GM21576 (cell line): ENCODE results near the gene LPCAT1.
"Not testable (repeated sequence)": the region's sequence is repeated elsewhere in the genome, so short reads cannot be mapped to it uniquely, and the experiment has no call there.

Experiments
- ATAC-seq: cut with Tn5 transposase; IDR thresholded peaks from one replicate; pipeline ENCODE4 v1.9.1; 2021; ENCODE audit warnings: mild to moderate bottlenecking, moderate library complexity; ENCODE audit not compliant: unreplicated experiment

Gene LPCAT1

DNA sequence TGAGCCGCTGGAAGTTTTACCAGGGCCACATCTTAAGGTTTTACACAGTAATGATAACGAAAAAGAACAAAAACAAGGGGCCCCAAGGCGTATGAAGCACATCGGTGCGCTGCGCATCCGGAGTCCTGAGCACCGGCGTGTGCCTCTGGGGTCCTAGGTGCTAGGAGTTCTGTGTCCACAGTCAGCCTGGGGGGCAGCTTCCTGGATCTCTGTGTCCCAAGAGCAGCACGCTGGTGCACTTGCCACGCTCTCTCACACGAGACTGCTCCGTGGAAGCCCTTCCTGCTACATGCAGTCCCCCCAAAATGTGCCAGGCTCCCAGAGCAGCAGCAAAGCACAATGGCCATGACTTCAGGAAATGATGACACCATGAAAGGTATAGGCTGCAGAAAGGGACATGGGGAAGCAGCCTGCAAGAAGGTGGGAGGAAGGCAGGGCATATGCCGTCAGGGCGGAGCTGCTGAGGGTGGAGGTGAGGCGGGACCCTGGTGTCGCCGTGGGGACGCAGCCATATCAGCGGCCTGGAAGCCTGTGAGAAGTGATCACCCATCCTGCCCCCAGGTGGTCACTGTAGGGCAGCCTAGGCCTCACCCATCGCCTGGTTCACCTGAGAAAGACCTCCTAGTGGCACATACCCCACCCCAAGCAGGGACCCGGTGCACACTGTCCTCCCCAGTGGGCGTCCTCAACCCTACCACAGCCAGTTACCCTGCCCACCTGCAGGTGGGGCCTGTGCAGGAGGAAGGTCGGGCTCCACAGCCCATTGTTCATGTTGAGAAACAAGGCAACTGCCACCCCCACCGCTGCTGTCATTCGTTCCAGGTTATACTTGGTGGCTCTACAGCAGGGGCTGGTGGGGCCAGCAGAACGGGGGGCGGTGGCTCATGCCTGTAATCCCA is 54.9 kb downstream of the LPCAT1 start:
- ATAC-seq: no peak

DNA sequence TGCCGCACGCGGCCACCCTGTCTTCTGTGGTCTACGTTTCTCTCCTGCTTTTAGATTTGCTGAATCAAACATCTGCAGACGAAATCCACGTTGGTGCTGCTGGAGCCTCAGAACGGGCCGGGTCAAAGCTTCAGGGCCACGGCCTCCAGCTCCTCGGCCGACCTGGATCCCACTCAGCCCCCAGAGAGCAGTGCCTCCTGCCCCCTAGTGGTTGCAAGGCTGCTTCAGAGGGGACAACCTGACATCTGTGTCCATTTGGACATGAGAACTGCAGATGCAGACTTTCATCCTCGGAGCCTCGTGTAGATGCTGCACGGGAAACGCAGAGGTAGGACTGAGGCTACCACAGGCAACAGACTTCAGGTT is 55.5 kb downstream of the LPCAT1 start:
- no peak for ATAC-seq

DNA sequence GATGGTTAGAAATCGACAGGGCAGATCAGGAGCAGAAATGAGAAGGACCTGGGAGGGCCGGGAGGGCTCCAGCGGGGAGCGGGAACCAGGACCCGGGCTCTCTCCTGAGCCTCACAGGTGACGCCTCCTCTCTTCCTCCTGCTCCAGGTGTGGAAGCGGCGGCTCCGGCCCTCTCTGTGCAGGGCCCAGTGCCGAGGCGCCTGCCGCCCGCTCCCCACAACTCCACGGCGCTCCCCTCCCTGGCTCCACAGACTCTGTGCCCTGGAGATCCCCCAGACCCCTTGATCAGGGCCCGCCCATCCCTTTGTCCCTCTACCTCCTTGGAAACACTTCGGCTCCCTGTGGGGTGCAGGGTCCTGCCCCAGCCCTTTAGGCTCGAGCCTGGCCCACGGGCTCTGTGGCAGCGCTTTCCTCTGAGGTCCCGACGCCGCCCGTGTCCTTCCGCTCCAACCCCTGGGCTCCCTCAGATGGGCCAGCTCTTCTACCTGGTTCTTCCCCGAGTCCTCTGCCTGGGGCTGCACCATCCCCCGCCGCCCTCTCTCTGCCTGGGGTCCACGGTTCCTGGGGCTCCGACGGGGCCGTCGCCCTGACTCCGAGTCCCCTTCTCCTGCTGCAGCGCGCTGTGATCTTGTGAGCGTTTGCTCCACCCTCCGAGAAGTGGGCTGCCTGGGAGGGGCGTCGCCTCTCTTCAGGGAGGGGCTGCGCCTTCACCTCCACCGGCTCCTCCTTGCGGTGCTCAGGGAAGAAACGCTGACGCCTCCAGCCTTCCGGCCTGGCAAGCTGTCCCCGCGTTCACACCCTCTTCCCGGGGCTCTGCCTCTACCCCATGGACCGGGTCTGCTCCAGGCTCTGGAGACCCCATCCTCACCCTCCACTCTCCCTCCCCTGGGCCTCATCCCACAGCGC is 56.2 kb downstream of the LPCAT1 start:
- no peak for ATAC-seq

DNA sequence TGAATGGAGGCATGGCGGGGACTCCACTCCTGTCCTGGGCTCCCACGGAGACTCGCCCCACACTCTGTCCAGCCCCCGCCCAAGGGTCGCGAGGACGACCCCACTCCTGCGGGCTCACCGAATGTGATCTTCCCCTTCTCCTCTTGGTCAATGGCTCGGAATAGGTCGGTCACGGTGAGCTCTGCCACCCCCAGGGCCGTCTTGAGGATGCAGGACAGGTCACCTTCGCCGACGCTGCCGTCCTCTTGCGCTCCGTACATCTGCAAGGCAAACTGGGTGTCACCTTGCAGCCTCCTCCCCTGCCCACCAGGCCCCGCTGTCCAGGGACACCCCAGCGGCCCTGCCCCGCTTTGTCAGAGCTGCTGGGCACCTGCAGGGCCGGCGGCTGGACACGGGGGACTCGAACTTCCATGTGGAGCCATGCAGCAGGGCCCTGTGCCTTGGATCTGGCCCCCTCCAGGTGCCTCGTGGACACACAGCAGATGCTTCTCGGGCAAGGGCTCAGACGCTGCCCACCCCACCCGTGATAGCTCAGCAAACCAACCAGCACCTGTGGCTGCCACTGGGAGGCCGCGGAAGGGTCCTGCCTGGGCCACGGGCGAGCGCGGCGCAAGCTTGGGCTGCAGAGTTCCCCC is 57.0 kb downstream of the LPCAT1 start:
- no peak for ATAC-seq

DNA sequence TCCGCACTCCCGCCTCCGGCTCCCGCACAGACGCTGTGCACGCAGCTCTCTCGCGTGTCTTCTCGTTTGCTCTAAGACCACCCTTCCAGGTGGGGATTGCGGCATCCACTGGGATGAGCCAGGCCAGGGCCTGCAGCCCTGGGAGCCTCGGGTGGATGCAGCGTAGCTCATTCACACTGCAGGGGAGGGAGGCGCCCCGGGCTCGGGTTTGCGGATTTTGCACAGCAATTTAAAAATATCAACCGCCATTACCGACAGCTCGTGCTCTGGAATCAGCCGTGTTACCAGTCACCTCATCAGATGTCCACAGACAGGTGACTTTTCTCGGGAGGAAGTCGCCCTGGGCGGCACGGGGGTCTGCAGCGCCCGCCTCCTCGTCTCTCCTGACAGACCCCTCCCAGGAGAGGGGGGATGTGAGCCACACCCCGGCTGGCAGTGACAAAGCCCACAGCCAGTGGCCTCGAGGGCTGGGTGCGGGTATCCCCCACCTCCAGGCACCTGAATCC is 57.7 kb downstream of the LPCAT1 start:
- ATAC-seq: no peak

DNA sequence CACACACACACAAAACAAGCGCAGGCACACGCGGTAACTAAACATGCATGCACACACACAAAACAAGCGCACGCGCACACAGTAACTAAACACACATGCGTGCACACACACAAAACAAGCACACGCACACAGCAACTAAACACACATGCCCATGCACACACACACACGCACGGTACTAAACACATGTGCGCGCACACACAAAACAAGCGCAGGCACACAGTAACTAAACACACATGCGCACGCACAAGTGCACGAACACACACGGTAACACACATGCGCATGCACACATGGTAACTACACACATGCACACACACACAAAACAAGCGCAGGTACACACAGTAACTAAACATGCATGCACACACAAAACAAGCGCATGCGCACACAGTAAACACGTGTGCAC is 58.6 kb downstream of the LPCAT1 start:
- no peak for ATAC-seq

DNA sequence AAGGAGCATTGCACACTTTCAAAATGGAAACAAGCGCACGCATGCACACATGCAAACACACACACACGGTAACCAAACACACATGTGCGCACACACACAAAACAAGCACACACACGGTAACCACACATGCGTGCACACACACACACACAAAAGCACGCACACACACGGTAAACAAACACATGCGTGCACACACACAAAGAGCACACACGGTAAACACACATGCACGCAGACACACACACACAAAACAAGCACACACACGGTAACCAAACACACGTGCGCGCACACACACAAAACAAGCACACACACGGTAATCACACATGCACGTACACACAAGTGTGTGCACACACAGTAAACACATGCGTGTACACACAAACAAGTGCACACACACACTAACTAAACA is 59.2 kb downstream of the LPCAT1 start:
- no peak for ATAC-seq

DNA sequence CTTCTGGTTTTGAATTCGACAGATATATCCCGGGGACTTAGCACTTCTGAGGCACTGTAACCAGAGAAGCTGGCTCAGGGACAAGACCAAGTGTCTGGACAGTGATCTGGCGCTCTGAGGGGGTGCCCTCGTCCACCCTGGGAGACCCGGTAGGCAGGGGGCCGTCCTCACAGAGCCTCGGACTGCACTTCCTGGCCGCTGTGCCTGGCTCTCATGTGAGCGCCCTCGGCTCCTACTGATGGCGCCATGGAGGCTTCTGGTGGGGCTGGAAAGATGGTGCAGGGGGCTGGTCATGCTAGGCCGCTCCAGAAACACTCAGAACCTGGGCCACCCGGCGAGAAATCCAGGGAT is 59.7 kb downstream of the LPCAT1 start:
- ATAC-seq: no peak

DNA sequence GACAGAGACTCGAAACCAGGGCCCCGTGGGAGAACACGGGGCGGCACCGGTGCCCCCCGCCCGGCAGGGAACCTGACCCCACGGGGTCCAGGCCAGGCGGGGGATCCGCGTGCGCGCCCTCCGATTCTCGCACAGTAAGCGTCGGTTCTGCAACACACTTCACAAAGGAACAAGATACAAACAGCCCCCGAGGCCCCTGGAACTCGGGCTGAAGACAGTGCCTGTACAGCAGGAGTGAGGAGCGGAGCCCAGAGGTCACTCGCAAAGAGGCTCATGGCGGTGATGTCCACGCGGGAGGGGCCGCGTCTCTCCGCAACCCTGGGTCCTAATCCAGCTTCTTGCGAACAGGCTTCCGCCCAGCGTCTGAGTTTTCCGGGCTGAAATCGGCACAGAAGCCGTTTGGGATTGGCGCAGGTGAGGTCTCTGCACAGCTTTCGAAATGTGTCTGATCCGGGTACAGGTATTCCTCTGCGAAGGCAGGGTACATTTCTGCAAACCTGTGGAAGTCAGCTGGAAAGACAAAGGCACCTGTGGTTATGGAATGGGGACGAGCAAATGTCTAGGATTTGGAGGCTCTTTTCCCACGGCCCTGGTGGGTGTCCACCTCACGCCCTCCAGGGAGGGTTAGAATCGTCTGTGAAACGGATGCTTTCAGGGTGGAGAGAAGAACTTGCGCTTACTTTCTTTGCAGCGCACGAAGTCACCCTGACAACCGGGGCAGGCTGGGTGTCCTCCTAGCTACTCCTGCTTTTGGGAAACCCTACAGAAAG is 60.2 kb downstream of the LPCAT1 start:
- no peak for ATAC-seq

DNA sequence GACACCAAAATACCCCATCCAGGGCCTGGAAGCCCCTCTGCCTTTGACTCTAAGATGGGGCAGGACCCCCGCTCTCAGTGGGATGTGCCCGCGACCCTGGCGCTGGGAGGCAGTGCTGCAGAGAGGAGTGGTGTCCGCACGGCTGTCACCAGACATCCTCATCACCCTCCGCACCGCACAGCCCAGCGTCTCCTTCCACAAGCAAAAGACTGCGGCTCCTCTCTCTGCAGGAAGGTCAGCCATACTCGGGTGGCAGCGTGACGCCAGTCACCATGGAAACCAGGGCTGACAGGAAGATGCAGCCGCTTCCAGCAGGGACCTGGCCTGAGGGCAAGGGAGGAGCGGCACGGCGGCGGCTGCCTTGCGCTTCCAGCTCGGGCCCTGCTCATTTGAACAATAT is 61.4 kb downstream of the LPCAT1 start:
- no peak for ATAC-seq

DNA sequence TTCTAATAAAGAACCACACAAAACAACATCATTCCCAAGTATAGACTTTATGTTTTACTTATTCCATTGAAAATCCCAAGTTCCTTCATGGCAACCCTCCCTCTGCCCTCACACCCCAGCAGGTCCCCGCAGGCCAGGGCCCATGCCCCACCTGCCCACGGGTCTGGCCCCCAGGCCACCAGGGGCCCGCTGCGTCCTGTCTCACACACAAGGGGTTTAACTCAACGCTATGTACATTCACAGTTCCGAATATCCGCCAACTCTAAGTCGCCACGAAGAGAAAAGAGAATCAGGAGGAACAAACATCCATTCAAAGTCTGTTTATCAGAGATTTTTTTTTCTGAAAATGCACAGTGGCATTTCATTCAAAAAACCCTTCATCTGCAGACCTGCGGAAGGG is 62.4 kb downstream of the LPCAT1 start:
- ATAC-seq: no peak

DNA sequence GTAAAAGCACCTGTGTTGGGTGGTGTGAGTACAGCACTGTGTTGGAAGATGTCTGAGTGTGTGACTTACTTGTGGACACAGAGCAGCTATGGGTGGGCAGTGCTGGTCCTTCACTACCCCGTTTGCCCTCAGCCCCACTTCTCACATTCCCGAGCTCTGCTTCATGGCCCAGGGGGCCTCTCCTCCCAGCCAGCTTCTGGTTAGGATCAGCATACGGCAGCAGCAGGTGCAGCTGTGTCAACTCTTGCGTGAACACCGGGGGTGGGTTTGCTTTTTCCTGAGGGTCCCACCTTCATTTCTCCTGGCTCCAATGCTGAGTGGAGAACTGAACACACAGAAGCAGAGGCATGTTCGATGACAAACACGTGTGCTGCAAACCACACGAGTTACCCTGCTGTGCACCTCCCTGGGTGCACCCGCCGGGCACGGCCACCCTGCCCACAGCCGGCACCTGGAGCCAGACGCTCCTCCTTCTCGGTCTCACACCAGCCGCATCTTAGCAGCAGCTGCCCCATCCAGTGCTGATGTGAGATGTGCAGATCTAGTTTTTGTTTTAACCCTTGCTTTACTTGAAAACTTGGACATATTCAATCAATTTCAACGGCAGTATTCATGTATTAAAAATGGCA is 63.6 kb downstream of the LPCAT1 start:
- ATAC-seq: no peak

DNA sequence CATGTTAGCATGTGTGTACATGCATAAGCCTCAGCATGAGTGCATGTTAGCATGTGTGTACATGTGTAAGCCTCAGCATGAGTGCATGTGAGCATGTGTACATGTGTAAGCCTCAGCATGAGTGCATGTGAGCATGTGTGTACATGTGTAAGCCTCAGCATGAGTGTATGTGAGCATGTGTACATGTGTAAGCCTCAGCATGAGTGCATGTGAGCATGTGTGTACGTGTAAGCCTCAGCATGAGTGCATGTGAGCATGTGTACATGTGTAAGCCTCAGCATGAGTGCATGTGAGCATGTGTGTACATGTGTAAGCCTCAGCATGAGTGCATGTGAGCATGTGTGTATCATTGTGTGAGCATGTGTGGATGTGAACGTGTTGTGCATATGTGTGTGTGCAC is 64.3 kb downstream of the LPCAT1 start:
- not testable (repeated sequence) for ATAC-seq

DNA sequence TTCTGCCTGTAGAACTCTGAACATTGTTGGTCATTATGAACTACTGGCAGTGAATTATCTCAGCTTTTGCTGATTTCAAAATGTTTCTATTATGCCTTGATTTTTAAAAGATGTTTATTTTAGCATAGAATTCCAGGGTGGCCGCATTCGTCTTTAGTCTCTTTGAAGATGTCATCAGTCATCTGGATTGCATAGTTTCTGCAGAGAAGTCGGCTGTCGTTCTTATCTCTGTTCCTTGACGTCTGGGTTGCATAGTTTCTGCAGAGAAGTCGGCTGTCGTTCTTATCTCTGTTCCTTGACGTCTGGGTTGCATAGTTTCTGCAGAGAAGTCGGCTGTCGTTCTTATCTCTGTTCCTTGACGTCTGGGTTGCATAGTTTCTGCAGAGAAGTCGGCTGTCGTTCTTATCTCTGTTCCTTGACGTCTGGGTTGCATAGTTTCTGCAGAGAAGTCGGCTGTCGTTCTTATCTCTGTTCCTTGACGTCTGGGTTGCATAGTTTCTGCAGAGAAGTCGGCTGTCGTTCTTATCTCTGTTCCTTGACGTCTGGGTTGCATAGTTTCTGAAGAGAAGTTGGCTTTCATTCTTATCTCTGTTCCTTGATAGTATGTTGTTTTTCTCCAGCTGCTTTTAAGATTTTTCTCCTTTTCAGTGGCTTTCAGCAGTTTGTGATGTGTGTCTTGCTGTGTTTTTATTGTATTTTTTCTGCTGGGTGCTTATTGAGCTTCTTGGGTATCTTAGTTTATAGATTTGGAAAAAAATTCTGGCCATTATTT is 67.5 kb downstream of the LPCAT1 start:
- not testable (repeated sequence) for ATAC-seq

DNA sequence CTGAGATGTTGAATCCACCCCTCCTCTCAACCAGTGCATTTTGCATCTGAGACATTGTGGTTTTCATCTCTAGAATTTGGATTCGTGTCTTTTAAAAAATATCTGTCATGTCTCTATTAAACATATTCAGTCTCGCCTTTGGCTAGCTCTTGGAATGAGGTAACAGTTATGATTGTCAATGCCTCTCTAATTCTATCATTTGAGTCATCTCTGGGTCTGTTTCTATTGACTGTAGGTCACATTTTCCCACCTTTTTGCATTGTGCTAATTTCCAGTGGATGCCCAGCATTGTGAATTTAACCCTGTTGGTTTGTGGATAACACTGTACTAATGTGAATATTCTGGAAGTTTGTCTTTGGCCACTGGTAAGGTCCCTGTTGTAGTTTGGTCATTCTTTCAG is 70.1 kb downstream of the LPCAT1 start:
- no peak for ATAC-seq

DNA sequence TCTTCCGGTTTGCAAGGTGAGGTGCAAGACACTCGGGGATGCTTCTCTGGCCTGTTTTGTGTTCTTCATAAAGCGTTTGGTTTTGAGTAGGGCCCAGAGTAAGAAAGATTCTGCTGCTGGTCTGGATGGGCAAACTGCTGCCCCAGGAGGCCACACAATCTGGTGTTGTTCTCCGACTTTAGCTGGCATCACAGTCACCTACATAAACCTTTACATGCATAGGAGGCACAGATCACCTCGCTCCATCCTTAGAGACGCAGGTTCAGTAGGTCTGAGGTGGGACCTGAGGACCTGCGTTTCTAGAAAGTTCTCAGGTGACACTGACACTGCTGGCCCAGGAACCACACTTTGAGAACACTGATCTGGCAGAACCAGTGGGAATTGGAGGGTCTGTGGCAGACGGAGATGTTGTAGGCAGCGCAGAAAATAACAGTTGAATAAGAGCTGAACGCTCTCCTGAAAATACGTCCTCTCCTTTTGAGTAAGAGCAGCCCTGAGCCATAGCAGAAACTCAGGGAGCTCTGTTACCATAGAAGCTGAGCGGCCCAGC is 74.6 kb downstream of the LPCAT1 start:
- ATAC-seq: no peak

DNA sequence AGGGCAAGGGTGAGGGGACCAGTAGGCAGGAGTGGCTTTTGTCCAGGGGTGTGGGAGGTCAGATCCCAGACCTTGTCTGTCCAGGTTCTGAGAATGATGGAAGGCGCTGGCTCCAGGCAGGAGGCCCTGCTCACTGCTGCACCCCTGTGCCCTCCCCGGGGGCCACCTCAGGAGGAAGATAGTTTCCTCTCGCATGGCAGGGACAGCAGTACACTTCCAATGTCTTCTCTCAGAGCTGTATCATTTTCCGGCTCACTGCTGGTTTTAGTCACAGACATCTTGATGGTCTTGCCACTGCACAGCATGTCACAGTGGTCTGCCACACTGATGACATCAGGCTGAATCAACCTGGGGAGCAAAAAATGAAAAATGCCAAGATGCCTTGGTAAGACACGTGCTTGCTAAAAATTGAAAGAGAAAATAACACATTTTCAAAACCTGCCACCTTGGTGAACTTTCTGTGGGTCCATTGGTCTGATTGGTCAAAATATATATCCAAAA is 75.2 kb downstream of the LPCAT1 start:
- no peak for ATAC-seq

DNA sequence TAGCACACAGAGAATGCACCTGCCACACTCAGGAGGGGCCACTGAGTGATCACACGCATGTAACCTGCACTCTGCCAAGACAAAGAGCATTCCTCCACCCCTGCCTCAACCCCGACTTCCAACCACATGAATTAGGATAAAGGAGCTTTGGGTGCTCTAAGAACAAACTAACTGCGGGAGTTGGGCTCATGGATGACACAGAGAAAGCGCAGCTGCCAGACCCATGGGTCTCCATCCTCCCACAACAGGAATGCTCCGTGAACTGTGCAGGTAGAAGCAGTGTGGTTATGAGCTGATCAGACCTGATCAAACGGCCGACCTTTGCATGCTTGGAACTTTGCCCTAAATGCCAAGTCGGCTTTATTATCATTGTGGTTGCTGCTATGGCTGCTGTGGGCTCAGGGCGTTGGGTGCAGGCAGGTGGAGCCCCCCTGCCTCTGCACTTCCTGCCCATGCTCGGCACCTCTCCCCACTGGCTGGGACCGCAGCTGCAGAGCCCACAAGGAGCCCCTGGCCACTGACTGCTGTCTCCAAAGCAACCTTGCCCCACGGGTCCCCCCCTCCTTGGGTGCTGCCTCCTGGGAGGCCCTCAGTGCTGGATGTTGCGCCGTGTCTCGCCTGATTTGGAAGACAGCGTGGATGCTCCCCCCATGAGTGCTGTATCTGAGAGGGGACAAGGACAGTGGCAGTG is 75.9 kb downstream of the LPCAT1 start:
- ATAC-seq: no peak
